Measurements from ENCODE around the gene UACA. TPM values are rescaled to one million over a fixed set of nuclear protein-coding genes. Genes with fewer than 3 reads are reported as not detected.

The UACA gene
- total RNA-seq, 2 experiments from 2014 or later, result 2.4 to 2.8 TPM

- no peak for TF ChIP-seq CTCF (IDR thresholded peaks at IDR 0.05)
- Mint-ChIP-seq H3K9me3 (no peaks in the 10 kb centered on the region), H3K27me3 (peaks cover 2% of the 10 kb centered on the region), H3K36me3 (ENCODE audit: low read depth) (no peaks in the 10 kb centered on the region), H3K27ac (no peak overlapping the region), H3K4me3 (no peak overlapping the region), H3K4me1 (ENCODE audit: low read depth) (no peaks in the 10 kb centered on the region)
- intact Hi-C loops (cut with micrococcal nuclease), result no loop called here
- no peak for DNase-seq
- POLR2A ChIA-PET, result interaction anchor here (0.5 kb wide), 1 partner anchor 328 kb away, joined by 3 read pairs; no protein-coding TSS in a partner anchor
- ATAC-seq, result no peak
- CTCF ChIA-PET, result interaction anchor here (0.6 kb wide), 1 partner anchor 22 kb away, joined by 4 read pairs; no protein-coding TSS in a partner anchor
These were observed 25.9 kb upstream of the UACA start for GRCh38 chr15:70789213-70789612.

GRCh38 chr15:70788114-70789049 is 25.0 kb upstream of the UACA start:
- no peak overlapping the region for H3K27ac Mint-ChIP-seq

GRCh38 chr15:70786996-70787395 is 23.6 kb upstream of the UACA start:
- H3K27ac Mint-ChIP-seq, result no peak overlapping the region
- intact Hi-C loops (cut with micrococcal nuclease), result no loop called here
- ChIA-PET CTCF (no interaction called here), POLR2A (no interaction called here)
- H3K4me3 Mint-ChIP-seq, result no peak overlapping the region
- no peaks in the 10 kb centered on the region for H3K4me1 Mint-ChIP-seq (ENCODE audit: low read depth)
- no peak for ATAC-seq
- H3K9me3 Mint-ChIP-seq, result no peaks in the 10 kb centered on the region
- no peaks in the 10 kb centered on the region for H3K36me3 Mint-ChIP-seq (ENCODE audit: low read depth)
- DNase-seq, result no peak
- H3K27me3 Mint-ChIP-seq, result peaks cover 2% of the 10 kb centered on the region
- TF ChIP-seq CTCF (IDR thresholded peaks at IDR 0.05), result no peak

More at GRCh38 chr15:70788114-70789049, 25.0 kb upstream of the UACA start:
- ChIA-PET CTCF (no interaction called here), POLR2A (interaction anchor here (0.5 kb wide), 1 partner anchor 328 kb away, joined by 3 read pairs; no protein-coding TSS in a partner anchor)
- Mint-ChIP-seq H3K27me3 (peaks cover 3% of the 10 kb centered on the region), H3K36me3 (ENCODE audit: low read depth) (no peaks in the 10 kb centered on the region), H3K4me3 (no peak overlapping the region), H3K4me1 (ENCODE audit: low read depth) (no peaks in the 10 kb centered on the region), H3K9me3 (no peaks in the 10 kb centered on the region)
- ATAC-seq (no peak), DNase-seq (no peak)
- TF ChIP-seq CTCF (IDR thresholded peaks at IDR 0.05), result no peak
- intact Hi-C loops (cut with micrococcal nuclease), result no loop called here

- ATAC-seq (no peak), DNase-seq (no peak)
- Mint-ChIP-seq H3K4me3 (no peak overlapping the region), H3K9me3 (no peaks in the 10 kb centered on the region), H3K4me1 (ENCODE audit: low read depth) (no peaks in the 10 kb centered on the region), H3K36me3 (ENCODE audit: low read depth) (no peaks in the 10 kb centered on the region), H3K27ac (no peak overlapping the region), H3K27me3 (peaks cover 5% of the 10 kb centered on the region)
- ChIA-PET POLR2A (no interaction called here), CTCF (interaction anchor here (1.1 kb wide), 1 partner anchor 41 kb away, joined by 3 read pairs; no protein-coding TSS in a partner anchor)
- TF ChIP-seq CTCF (IDR thresholded peaks at IDR 0.05), result no peak
- intact Hi-C loops (cut with micrococcal nuclease), result no loop called here
These were observed 20.3 kb upstream of the UACA start for GRCh38 chr15:70783610-70784022.

- ChIA-PET CTCF (interaction anchor here (1.1 kb wide), 1 partner anchor 42 kb away, joined by 3 read pairs; no protein-coding TSS in a partner anchor), POLR2A (no interaction called here)
- H3K4me3 Mint-ChIP-seq, result no peak overlapping the region
- H3K4me1 Mint-ChIP-seq (ENCODE audit: low read depth), result no peaks in the 10 kb centered on the region
- peaks cover 5% of the 10 kb centered on the region for H3K27me3 Mint-ChIP-seq
- H3K36me3 Mint-ChIP-seq (ENCODE audit: low read depth), result no peaks in the 10 kb centered on the region
- H3K9me3 Mint-ChIP-seq, result no peaks in the 10 kb centered on the region
- no peak for TF ChIP-seq CTCF (IDR thresholded peaks at IDR 0.05)
- no peak for ATAC-seq
- intact Hi-C loops (cut with micrococcal nuclease), result no loop called here
- no peak for DNase-seq
- H3K27ac Mint-ChIP-seq, result no peak overlapping the region
These were observed 19.7 kb upstream of the UACA start for GRCh38 chr15:70783041-70783440.
